DOHH2 (cell line): ENCODE data around the gene CDH18.

ENCODE experiments used
- EZH2phosphoT487 ChIP-seq: fragments of 200-600 bp; sonication (generic); IDR thresholded peaks from 2 replicates; pipeline ENCODE4 v1.6.1; 2017; ENCODE audit warnings: borderline replicate concordance, mild to moderate bottlenecking, antibody characterized with exemption, low read length, moderate library complexity, mixed read lengths
- TF ChIP-seq, protein P1 (sequence below): fragments of 200-600 bp; sonication (generic); IDR thresholded peaks from one replicate; pipeline ENCODE4 v1.5.1; 2014; ENCODE audit warnings: antibody characterized with exemption, mild to moderate bottlenecking, low read depth, low read length; ENCODE audit not compliant: poor library complexity, severe bottlenecking

DNA sequence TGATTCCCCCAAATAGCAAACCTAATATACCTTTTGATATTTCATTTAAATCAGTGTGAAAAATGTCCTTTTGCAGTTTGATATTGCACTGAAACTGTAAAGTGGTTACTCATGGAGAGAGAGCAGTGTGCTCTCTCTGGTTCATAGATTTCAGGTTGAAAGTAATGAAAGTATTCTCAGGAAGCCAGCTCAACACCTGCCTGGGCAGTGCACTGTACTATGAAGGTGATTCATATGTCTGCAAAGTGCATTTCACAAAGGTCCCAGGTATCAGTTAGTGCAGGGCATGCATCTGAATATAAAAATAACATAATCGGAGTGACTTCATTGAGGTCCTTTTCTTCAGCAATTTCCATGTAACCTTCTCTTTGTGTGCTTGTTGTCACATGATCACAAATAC, 274.3 kb downstream of the CDH18 start:
- TF ChIP-seq, protein P1, sequence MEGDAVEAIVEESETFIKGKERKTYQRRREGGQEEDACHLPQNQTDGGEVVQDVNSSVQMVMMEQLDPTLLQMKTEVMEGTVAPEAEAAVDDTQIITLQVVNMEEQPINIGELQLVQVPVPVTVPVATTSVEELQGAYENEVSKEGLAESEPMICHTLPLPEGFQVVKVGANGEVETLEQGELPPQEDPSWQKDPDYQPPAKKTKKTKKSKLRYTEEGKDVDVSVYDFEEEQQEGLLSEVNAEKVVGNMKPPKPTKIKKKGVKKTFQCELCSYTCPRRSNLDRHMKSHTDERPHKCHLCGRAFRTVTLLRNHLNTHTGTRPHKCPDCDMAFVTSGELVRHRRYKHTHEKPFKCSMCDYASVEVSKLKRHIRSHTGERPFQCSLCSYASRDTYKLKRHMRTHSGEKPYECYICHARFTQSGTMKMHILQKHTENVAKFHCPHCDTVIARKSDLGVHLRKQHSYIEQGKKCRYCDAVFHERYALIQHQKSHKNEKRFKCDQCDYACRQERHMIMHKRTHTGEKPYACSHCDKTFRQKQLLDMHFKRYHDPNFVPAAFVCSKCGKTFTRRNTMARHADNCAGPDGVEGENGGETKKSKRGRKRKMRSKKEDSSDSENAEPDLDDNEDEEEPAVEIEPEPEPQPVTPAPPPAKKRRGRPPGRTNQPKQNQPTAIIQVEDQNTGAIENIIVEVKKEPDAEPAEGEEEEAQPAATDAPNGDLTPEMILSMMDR = no peak
- TF ChIP-seq EZH2phosphoT487 = no peak
